ENCODE measurements around the gene CNPY2.
A peak's percentile ranks its signal among the peaks of the same experiment; 100 is the strongest.
"Not testable (repeated sequence)": the region's sequence is repeated elsewhere in the genome, so short reads cannot be mapped to it uniquely, and the experiment has no call there.

The CNPY2 gene

DNA sequence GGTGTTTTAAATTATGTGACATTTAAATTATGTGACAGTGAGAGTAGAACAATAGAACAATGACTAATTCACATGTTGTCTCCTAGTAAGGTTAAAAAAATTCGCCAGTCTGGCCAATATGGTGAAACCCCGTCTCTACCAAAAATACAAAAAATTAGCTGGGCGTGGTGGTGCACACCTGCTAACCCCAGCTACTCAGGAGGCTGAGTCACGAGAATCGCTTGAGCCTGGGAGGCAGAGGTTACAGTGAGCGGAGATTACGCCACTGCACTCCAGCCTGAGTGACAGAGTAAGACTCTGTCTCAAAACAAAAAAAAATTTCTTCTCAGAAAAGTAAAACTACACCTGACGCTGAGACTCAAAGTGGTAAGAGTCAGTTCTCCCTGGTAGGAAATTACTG lies 18.4 kb downstream of the CNPY2 start:
- DNase-seq (ENCODE audit: low read depth), result no peak

- no peak for DNase-seq (ENCODE audit: low read depth)
Observed at GRCh38 chr12:56296295-56296694, 19.5 kb downstream of the CNPY2 start.

DNA sequence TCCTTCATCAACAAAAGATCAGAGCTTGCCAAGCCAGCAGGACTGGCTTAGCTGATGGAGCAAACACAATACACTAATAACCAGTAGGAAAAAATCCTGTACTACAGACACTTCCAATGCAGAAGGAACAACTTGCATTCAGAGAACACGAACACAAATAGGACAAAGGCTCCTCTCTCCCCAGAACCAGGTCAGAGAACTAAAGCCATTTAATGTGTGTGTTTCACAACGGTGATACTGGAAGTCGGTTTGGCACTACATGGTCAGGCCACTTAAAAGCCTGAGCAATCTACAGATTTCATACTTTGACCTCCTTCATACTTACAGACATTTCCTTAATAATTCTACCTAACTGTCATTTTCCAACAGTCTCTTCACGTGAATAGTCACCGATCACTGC lies 22.0 kb downstream of the CNPY2 start:
- DNase-seq (ENCODE audit: low read depth), result no peak

GRCh38 chr12:56288705-56289387 lies 26.9 kb downstream of the CNPY2 start:
- no peak for DNase-seq (ENCODE audit: low read depth)

DNA sequence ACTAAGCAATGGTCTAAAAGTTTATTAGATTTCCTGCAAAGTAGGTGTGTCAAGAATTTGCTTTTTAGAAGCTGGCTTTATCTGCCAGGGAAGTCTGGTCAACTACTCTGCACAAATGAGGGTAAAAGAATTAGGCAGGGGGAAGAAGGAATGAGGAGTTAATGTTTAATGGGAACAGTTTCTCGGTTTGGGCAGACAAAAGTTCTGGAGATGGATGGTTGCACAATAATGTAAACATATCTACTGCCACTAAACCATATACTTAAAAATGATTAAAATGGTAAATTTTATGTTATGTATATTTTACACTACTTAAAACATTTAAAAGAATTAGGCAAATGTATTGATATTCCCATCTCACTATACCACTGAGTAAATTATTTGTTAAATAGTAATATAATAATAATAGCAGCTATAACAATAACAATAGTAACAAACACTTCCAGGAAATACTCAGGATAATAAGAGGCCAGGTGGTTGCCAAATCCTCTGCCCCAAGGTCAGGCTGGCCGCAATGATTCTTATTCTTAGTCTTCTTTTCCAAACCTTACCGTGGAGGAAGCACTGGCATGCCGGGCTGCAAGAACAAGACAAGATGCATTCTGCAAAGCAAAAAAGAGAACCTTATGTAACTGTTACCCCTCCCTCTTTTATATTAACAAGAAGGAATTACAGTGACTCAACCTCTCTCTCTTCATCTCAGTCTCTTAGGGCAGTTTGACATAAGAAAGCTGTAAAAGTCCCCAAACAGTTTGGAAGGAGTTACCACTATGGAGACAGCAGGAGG lies 29.6 kb downstream of the CNPY2 start:
- DNase-seq (ENCODE audit: low read depth), result no peak

- DNase-seq (ENCODE audit: low read depth), result not testable (repeated sequence)
Observed at GRCh38 chr12:56284263-56284662, 31.5 kb downstream of the CNPY2 start.

DNA sequence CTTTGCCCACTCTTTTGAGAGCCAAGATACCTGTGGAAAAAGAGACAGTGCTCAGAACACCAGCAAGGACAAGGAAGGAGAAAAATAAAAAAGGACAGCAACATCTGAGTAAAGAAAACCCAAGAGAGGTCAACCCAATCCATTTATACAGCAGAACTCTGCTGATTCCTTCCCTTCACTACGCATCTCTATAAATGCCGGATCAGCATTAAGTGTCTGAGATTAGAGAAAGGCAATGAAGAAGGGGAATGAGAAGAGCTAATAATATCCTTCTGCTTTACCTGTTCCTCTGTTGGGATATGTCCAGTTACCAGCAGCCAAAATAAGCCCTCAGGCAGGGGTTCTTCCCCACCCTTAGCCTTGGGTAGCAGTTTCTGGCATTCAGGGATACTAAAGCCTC lies 33.2 kb downstream of the CNPY2 start:
- no peak for DNase-seq (ENCODE audit: low read depth)

DNA sequence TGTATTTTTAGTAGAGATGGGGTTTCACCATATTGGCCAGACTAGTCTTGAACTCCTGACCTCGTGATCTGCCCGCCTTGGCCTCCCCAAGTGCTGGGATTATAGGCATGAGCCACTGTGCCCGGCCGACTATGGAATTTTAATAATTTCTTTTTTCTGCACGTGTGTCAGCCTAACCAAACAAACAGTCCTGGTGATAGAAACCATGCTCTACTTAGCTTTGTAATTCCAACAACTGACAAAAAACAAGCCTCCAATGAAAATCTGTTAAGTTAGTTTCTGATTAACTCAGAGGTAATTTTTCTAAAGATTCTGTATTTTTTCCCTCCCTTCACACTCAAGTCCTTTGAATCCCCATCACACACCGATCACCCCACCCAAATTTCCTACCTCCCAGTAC lies 33.8 kb downstream of the CNPY2 start:
- no peak for DNase-seq (ENCODE audit: low read depth)

DNA sequence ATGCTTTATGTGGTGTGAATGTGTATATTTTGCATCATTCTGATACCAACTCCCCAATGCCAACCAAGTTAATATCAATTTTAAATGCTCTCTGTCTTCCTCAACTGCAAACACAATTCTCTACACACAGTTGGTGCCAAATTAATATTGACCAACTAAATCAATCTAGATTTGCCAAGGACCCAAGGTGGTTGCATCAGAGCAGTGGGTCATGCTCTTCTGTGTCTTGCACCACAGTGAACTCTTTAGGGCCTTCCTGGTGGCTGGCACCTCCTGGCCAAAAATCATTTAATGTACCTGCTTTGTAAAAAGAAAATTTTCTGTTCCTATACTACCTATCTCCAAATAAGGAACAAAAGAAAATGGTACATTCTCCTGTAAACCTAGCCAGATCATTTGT lies 34.9 kb downstream of the CNPY2 start:
- no peak for DNase-seq (ENCODE audit: low read depth)

GRCh38 chr12:56278905-56279304 lies 36.9 kb downstream of the CNPY2 start:
- DNase-seq (ENCODE audit: low read depth), result no peak

GRCh38 chr12:56274299-56274698 lies 41.5 kb downstream of the CNPY2 start:
- no peak for DNase-seq (ENCODE audit: low read depth)

DNA sequence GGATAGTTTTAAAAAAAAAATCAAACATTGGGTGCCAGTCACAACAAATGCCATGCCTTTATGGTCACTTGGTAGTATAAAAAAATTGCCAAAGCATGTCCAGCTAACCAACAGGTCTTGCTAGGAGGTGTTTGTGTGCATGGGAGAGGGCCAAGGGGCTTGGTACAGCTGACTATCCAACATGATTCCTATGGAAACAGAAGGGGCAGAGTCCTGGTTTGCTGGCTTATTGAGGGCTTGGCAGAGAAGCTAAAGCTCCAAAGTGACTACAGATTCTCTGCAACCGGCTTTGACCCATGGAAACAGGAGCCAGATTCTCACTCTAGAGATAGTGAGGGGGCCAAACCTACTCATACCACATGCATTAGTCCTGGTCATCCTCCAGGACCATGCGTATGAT lies 43.3 kb downstream of the CNPY2 start:
- DNase-seq (ENCODE audit: low read depth), result not testable (repeated sequence)

DNA sequence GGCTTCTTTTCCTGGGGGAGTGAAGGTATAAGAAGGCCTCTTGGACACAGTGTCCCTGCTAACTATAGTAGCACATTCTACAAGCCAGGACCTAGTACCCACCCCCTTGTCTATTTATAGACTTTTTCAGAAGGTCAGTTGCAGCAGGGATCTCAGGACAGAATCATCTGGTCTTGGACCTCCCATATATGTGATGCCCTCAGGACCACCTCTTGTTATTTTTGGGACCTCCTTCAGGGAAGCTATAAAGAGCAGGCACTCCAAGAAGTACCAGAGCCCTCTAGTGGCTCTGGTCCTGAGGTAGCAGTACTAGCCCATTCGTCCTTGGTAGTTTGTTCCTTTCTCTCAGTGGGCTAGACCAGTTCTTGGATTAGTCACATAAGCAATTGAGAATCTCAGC lies 44.8 kb downstream of the CNPY2 start:
- no peak for DNase-seq (ENCODE audit: low read depth)

DNA sequence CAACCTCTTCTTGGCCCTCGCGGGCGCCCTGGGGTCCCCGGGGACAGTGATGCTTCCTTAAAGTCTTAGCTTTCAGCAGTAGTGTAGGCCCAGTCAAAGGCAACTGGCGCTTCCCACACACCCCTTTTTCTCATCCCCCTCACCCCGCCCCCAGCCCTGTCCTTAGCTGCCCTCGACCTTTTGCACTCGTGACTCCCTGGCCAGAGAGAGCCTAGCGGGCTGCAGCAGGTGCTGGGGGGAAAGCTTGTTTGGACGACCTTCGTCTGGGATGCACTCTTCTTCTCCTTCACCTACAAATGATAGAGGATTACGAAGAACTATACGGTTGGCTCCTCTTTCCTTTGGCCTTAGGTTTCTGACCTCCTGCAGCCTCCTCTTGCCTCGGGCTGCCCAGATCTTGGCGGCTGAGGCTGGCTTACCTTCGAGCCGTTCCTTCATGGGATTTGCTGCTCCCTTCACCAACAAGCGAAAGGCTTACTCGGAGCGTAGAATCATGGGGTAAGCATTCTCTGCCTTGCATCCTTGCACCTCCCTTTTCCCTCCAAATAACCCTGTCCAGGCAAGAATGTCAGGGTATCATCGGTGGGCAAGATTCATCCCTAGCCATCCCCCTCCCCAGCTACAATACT lies 48.2 kb downstream of the CNPY2 start:
- no peak for DNase-seq (ENCODE audit: low read depth)

- peak; percentile 86 for DNase-seq (ENCODE audit: low read depth)
Observed at GRCh38 chr12:56266693-56267442, 48.9 kb downstream of the CNPY2 start, which contains the start of gene COQ10A. COQ10A (plus strand) TSS chr12:56266942; CDS start chr12:56267119, 177 bp downstream.

GRCh38 chr12:56266068-56266692 lies 49.6 kb downstream of the CNPY2 start:
- not testable (repeated sequence) for DNase-seq (ENCODE audit: low read depth)

- not testable (repeated sequence) for DNase-seq (ENCODE audit: low read depth)
Observed at GRCh38 chr12:56262955-56263354, 52.8 kb downstream of the CNPY2 start.

- DNase-seq (ENCODE audit: low read depth), result no peak
Observed at GRCh38 chr12:56261503-56262232, 54.1 kb downstream of the CNPY2 start.

DNA sequence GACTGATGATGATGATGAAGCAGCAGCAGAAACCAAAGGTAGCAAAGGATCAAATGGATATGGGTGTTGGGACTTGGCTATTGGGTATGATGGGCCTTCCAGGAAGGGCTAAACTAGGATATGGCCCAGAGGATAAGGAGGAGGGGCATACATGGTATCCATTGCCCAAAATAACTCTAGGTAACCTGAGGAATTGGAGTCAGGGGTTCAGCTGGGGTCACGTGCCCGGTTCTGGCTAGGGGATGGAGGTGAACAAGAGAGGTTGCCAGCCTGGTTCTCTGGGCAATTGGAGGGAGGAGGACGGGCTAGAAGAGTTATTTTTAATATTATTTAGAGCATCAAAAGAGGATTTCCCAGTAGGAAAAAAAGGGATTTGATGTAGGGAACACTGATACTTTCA lies 54.9 kb downstream of the CNPY2 start:
- DNase-seq (ENCODE audit: low read depth), result no peak

- no peak for DNase-seq (ENCODE audit: low read depth)
Observed at GRCh38 chr12:56260380-56260779, 55.4 kb downstream of the CNPY2 start.
